ENCODE measurements around the gene ARHGAP26.
"Not testable (repeated sequence)": the region's sequence is repeated elsewhere in the genome, so short reads cannot be mapped to it uniquely, and the experiment has no call there.

Gene ARHGAP26

GRCh38 chr5:143199843-143200242 is 429.7 kb downstream of the ARHGAP26 start:
- DNase-seq, result no peak

GRCh38 chr5:143200781-143201398 is 430.7 kb downstream of the ARHGAP26 start:
- no peak for DNase-seq

- DNase-seq, result no peak
These were observed 431.4 kb downstream of the ARHGAP26 start for GRCh38 chr5:143201589-143201988.

GRCh38 chr5:143203301-143203956 is 433.3 kb downstream of the ARHGAP26 start:
- DNase-seq, result not testable (repeated sequence)

GRCh38 chr5:143204474-143205246 is 434.5 kb downstream of the ARHGAP26 start:
- DNase-seq, result no peak

GRCh38 chr5:143205386-143205785 is 435.2 kb downstream of the ARHGAP26 start:
- no peak for DNase-seq

GRCh38 chr5:143205883-143206195 is 435.7 kb downstream of the ARHGAP26 start:
- DNase-seq, result no peak

- no peak for DNase-seq
These were observed 436.2 kb downstream of the ARHGAP26 start for GRCh38 chr5:143206196-143207053.

- DNase-seq, result no peak
These were observed 436.9 kb downstream of the ARHGAP26 start for GRCh38 chr5:143207058-143207457.

GRCh38 chr5:143207563-143208364 is 437.6 kb downstream of the ARHGAP26 start:
- no peak for DNase-seq

GRCh38 chr5:143208365-143208641 is 438.1 kb downstream of the ARHGAP26 start:
- no peak for DNase-seq

GRCh38 chr5:143208781-143209510 is 438.8 kb downstream of the ARHGAP26 start:
- no peak for DNase-seq

GRCh38 chr5:143209881-143210395 is 439.8 kb downstream of the ARHGAP26 start:
- no peak for DNase-seq

- no peak for DNase-seq
These were observed 440.4 kb downstream of the ARHGAP26 start for GRCh38 chr5:143210576-143210975.

GRCh38 chr5:143212261-143212660 is 442.1 kb downstream of the ARHGAP26 start:
- no peak for DNase-seq

GRCh38 chr5:143213231-143213850 is 443.2 kb downstream of the ARHGAP26 start:
- DNase-seq, result no peak

GRCh38 chr5:143213851-143214363 is 443.7 kb downstream of the ARHGAP26 start:
- no peak for DNase-seq

GRCh38 chr5:143214458-143214857 is 444.3 kb downstream of the ARHGAP26 start:
- no peak for DNase-seq

- no peak for DNase-seq
These were observed 444.7 kb downstream of the ARHGAP26 start for GRCh38 chr5:143214890-143215289.

GRCh38 chr5:143215690-143216089 is 445.5 kb downstream of the ARHGAP26 start:
- no peak for DNase-seq

- DNase-seq, result no peak
These were observed 446.0 kb downstream of the ARHGAP26 start for GRCh38 chr5:143216211-143216610.
